ENCODE results near the gene WNT6. TPM values are rescaled to one million over a fixed set of nuclear protein-coding genes. Genes with fewer than 3 reads are reported as not detected.

WNT6 gene
- total and polyA plus RNA-seq, 5 donors, result 0.86 to 2.1 (median 1.2) TPM

DNA sequence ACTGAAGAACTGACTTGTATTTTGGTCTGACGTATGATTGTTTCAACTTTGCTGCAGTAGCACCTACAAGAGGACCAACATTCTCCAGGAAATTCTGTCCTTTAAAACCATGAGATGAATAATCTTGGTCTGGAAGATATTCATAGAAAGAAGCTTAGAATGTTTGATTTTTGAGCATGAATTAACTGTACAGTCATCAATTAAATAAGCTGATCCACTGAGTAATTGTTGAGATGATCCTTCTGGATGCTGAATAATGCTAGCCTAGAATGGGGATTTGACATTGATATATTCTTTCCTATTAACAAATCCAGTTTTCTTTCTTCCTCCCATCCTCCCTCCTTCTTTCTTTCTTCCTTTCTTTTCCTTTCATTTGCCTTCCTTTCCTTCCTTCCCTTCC, 60.9 kb downstream of the WNT6 start:
- no peak for DNase-seq
- WGBS, result 93% methylated on average over 1 of the region's 1 CpG
- no peak for ATAC-seq
- H3K27ac ChIP-seq (ENCODE audit: low read length), result no peak overlapping the region
- H3K27me3 ChIP-seq (ENCODE audit: control insufficient read depth, insufficient read depth), result no peaks in the 10 kb centered on the region
- H3K4me3 ChIP-seq (ENCODE audit: low read length), result no peak overlapping the region
- intact Hi-C loops (cut with DNase I), result no loop called here
- H3K4me1 ChIP-seq (ENCODE audit: control insufficient read depth, insufficient read depth, low read length), result no peaks in the 10 kb centered on the region
- no peaks in the 10 kb centered on the region for H3K9me3 ChIP-seq (ENCODE audit: control insufficient read depth, low read length)

Small RNA genes lying within 50 kb of the gene (microRNA-seq; reads per million reads assigned to microRNA genes)
- gene MIR9500, result 0 reads per million in 2 donors

Other genes starting within 250 kb of the WNT6 start
- gene ZNF142, start 200.2 kb upstream of the WNT6 start, total RNA-seq, result 10 to 100 TPM; 14.4 to 17.1 (median 15.3) TPM
- 7.9 TPM for gene ZNF142, start 200.2 kb upstream of the WNT6 start, polyA plus RNA-seq
- 10 to 100 TPM; 29.2 to 46.1 (median 32.7) TPM for gene BCS1L, start 200.1 kb upstream of the WNT6 start, total RNA-seq
- 32.8 TPM for gene BCS1L, start 200.1 kb upstream of the WNT6 start, polyA plus RNA-seq
- gene RNF25, start 187.8 kb upstream of the WNT6 start, total RNA-seq, result 10 to 100 TPM; 16.6 to 20.8 (median 17.7) TPM
- 14.7 TPM for gene RNF25, start 187.8 kb upstream of the WNT6 start, polyA plus RNA-seq
- gene STK36, start 187.7 kb upstream of the WNT6 start, total RNA-seq, result 10 to 100 TPM in 2 of 4 donors, 1 to 10 TPM in 2; 8.3 to 11.2 (median 10.0) TPM
- gene STK36, start 187.7 kb upstream of the WNT6 start, polyA plus RNA-seq, result 8.8 TPM
- gene TTLL4, start 149.0 kb upstream of the WNT6 start, total RNA-seq, result 10 to 100 TPM in 1 of 4 donors, 1 to 10 TPM in 3; 5.7 to 15.8 (median 8.3) TPM
- gene TTLL4, start 149.0 kb upstream of the WNT6 start, polyA plus RNA-seq, result 5.4 TPM
- 10 to 100 TPM; 15.0 to 20.2 (median 16.3) TPM for gene CYP27A1, start 77.7 kb upstream of the WNT6 start, total RNA-seq
- gene CYP27A1, start 77.7 kb upstream of the WNT6 start, polyA plus RNA-seq, result 14.0 TPM
- under 1 TPM in 2 of 4 donors, not detected in 2; 0.14 to 0.15 TPM for gene PRKAG3, start 28.0 kb upstream of the WNT6 start, total RNA-seq
- gene PRKAG3, start 28.0 kb upstream of the WNT6 start, polyA plus RNA-seq, result 0.07 TPM
- gene WNT10A, start 21.0 kb downstream of the WNT6 start, total RNA-seq, result not detected
- not detected for gene WNT10A, start 21.0 kb downstream of the WNT6 start, polyA plus RNA-seq
- gene CDK5R2, start 99.9 kb downstream of the WNT6 start, total RNA-seq, result not detected
- 0.09 TPM for gene CDK5R2, start 99.9 kb downstream of the WNT6 start, polyA plus RNA-seq
- not detected for gene FEV, start 125.4 kb downstream of the WNT6 start, total RNA-seq
- not detected for gene FEV, start 125.4 kb downstream of the WNT6 start, polyA plus RNA-seq
- gene CRYBA2, start 133.6 kb downstream of the WNT6 start, total RNA-seq, result not detected
- gene CRYBA2, start 133.6 kb downstream of the WNT6 start, polyA plus RNA-seq, result not detected
- gene CFAP65, start 181.7 kb downstream of the WNT6 start, total RNA-seq, result not detected
- not detected for gene CFAP65, start 181.7 kb downstream of the WNT6 start, polyA plus RNA-seq
- gene IHH, start 201.1 kb downstream of the WNT6 start, total RNA-seq, result not detected
- gene IHH, start 201.1 kb downstream of the WNT6 start, polyA plus RNA-seq, result 0.05 TPM